HG03095 (cell line): ENCODE results near the gene ZNF682.
"Not testable (repeated sequence)": the region's sequence is repeated elsewhere in the genome, so short reads cannot be mapped to it uniquely, and the experiment has no call there.

ENCODE experiments used
- ATAC-seq: cut with Tn5 transposase; IDR thresholded peaks from one replicate; pipeline ENCODE4 v1.9.1; 2021; ENCODE audit warnings: moderate library complexity; ENCODE audit not compliant: unreplicated experiment

ZNF682 gene

DNA sequence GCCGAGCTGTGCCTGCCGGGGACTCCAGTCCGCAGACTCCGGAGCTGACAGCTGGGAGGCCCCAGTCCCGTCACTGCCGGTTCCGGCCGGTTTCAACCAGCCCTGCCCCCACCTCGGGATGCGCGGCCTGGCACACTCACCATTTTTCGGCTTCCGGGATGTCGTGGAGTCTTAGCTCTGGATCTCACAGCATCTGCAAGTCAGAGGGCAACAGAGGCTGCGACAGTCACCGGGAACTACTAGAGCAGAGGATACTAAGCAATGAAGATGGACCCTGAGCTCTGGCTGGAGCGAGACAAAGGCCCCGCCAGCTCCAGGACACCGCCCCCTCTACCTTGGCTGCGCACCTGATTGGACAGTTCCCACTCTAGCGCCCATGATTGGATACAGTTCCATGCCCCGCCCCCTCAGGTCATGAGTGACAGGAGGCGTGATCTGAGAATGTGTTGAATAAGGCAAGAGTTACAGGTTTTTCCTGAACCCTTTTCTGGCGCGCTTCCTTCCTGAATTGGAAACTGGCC lies at the start of gene ZNF682:
ZNF682 (minus strand) TSS at position 303 of the 521 bp plus-strand sequence; CDS start at position 143, 160 bp downstream.
- ATAC-seq: peak; percentile 92

DNA sequence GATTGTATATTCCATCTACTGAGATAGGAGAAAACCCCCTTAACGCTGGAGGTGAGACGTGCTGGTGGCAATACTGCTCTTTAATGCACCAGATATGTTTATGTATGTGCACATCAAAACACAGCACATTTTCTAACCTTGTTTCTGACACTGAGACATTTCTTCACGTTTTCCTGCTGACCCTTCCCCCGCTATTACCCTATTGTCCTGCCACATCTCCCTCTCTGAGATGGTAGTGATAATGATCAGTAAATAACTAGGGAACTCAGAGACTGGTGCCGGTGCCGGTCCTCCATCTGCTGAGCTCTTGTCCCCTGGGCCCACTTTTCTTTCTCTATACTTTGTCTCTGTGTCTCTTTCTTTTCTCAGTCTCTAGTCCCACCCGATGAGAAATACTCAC lies 43.6 kb upstream of the ZNF682 start:
- ATAC-seq: not testable (repeated sequence)

- ATAC-seq: not testable (repeated sequence)
These were observed 43.0 kb upstream of the ZNF682 start for GRCh38 chr19:20082232-20082833.

DNA sequence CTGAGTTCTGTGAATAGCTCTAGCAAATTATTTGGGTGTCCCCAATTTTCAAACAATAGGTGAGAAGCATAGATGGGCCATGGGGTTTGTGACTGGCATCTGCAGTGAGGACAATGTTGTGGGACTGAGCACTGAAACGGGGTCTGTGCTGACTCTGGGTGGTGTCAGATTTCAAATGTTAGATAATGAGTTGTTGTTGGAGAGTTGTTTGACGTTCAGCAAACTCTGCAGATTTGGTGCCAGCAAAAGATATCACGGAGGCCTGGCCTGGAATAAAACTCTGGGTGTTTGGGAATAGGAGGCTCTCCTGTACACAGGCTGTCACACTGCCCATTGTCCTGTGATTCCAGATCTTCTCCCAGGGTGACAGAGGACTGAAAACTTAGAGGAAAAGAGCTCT lies 41.4 kb upstream of the ZNF682 start:
- no peak for ATAC-seq

- ATAC-seq: no peak
These were observed 40.2 kb upstream of the ZNF682 start for GRCh38 chr19:20079476-20079875.

GRCh38 chr19:20078581-20079031 lies 39.3 kb upstream of the ZNF682 start:
- no peak for ATAC-seq

DNA sequence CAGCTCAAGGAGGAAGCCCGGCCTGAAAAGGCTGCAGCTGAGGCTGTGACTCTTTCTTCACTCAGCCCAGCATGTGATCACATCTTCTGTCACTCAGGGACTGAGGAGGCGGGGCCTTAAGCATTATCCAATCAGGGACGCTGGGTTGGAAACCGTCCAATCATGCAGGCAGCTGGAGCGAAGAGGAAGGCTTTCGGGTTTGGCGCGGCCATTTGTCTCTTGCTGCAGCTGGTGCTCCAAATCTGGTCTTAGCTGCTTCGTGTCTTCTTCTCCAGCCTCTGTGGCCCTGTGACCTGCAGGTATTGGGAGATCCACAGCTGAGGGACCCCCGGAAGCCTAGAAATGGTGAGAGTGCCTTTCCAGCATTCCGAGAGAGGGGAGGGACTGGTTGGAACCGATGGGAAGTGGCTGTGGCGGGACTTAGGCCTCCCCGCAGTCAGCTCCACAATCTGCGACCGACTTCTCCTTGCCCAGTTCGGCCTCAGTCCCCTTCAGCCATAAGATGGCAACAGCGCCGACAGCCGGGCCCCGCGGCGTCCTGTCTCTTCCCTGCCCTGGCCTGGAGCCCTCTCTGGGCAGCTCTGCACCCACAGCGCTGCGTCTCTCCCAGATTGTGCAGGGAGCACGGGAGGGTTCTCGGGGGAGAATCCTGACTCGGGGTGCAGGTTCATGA lies 38.6 kb upstream of the ZNF682 start, which contains the start of gene ZNF90:
ZNF90 (plus strand) TSS at position 210 of the 673 bp plus-strand sequence; CDS start at position 343, 133 bp downstream.
- ATAC-seq: peak; percentile 88

GRCh38 chr19:20072936-20073335 lies 33.6 kb upstream of the ZNF682 start:
- no peak for ATAC-seq

GRCh38 chr19:20070691-20071090 lies 31.4 kb upstream of the ZNF682 start:
- ATAC-seq: no peak

GRCh38 chr19:20068559-20068958 lies 29.3 kb upstream of the ZNF682 start:
- ATAC-seq: not testable (repeated sequence)

DNA sequence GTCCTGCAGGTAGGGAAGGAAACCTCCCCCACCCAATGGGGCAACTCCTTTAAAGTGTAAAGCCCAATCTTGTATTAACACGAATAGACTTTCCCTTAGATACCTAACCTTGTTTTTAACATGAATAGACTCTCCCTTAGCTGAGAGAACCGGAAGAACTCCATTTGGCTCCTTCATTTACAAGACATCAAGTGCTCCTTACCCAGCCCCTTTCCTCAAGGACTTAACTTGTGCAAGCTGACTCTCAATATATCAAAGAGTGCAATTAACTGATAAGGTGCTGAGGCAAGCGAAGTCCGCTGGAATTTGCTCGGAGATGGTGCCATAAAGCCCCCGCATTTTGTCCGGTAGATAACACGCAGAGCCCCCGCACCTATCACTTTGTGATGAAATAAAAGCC lies 28.6 kb upstream of the ZNF682 start:
- ATAC-seq: no peak

GRCh38 chr19:20066861-20067260 lies 27.6 kb upstream of the ZNF682 start:
- ATAC-seq: no peak

GRCh38 chr19:20060282-20060681 lies 21.0 kb upstream of the ZNF682 start:
- no peak for ATAC-seq

DNA sequence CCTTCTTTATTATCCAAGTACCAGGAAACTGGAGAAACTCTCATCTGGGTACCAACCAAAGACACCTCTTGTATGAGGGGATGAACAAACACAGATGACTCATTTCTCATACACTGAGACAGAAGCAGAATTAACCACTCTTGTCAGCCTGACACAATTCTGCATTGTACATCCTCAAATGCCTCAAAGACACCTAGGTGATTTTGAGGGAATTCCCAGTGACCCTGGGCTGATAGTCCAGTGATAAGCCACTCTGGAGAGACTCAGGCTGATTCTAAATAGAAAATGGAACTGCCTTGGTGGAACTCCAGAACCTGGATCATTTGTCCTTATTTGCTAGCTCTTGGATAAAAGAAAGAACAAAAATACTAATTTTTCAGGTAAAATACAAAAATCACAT lies 19.4 kb upstream of the ZNF682 start:
- not testable (repeated sequence) for ATAC-seq

GRCh38 chr19:20051841-20052768 lies 12.8 kb upstream of the ZNF682 start:
- ATAC-seq: peak; percentile 92

GRCh38 chr19:20045742-20046141 lies 6.4 kb upstream of the ZNF682 start:
- not testable (repeated sequence) for ATAC-seq

- ATAC-seq: no peak
These were observed 5.4 kb upstream of the ZNF682 start for GRCh38 chr19:20044663-20045062.

GRCh38 chr19:20038358-20039202 lies 725 bp downstream of the ZNF682 start:
- no peak for ATAC-seq

GRCh38 chr19:20035935-20036334 lies 3.4 kb downstream of the ZNF682 start:
- no peak for ATAC-seq

DNA sequence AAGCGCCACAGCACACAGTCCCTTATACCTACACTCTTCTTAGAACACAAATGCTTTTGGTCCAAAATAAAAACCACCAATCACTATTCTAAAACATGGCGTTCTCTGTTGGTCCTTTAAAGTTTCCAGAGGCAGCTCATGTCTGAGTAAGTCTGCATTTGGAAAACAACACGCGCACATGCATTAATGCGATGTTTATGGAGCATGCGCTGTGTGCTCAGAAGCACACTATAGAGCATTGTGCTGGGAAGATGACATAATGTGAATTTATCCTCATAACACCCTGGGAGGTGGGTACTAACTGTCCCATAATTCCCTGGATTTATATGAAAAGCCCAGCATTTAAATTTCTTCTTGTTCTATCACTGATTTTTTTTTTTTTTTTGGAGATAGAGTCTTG lies 10.7 kb downstream of the ZNF682 start:
- ATAC-seq: no peak
